ENCODE results near the gene ARHGEF39. TPM values are rescaled to one million over a fixed set of nuclear protein-coding genes. Genes with fewer than 3 reads are reported as not detected.

The ARHGEF39 gene
- total RNA-seq, 1 experiment from 2014 or later, result 15.3 TPM

DNA sequence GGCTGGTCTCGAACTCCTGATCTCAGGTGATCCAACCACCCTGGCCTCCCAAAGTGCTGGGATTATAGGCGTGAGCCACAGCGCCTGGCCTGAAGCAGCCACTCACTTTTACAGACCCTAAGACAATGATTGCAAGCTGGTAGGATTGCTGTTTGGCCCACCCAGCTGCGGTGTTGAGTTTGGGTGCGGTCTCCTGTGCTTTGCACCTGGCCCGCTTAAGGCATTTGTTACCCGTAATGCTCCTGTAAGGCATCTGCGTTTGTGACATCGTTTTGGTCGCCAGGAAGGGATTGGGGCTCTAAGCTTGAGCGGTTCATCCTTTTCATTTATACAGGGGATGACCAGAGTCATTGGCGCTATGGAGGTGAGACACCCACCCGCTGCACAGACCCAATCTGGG lies 10.2 kb upstream of the ARHGEF39 start:
- peaks cover 16% of the 10 kb centered on the region for H3K4me1 ChIP-seq (ENCODE audit: low read length)
- no peak overlapping the region; the same call in 1 of the 2 replicates for H3K4me3 ChIP-seq (ENCODE audit: low read length)
- H3K27ac ChIP-seq (ENCODE audit: low read length), result no peak overlapping the region
- no peak overlapping the region for H3K4me2 ChIP-seq (ENCODE audit: low read depth, low read length, poor library complexity, severe bottlenecking)
- no peaks in the 10 kb centered on the region for H4K20me1 ChIP-seq (ENCODE audit: insufficient read depth, low read depth, low read length)
- DNase-seq, result no peak
- no peaks in the 10 kb centered on the region for H3K36me3 ChIP-seq (ENCODE audit: insufficient read depth, low read length)
- H3K27me3 ChIP-seq (ENCODE audit: low read length), result no peaks in the 10 kb centered on the region
- no peaks in the 10 kb centered on the region for H3K9me3 ChIP-seq (ENCODE audit: low read length)
- H3K79me2 ChIP-seq (ENCODE audit: low read length), result no peaks in the 10 kb centered on the region
- no peak overlapping the region for H2AFZ ChIP-seq (ENCODE audit: low read length)
- peak overlapping the region; percentile 37; the same call in 1 of the 2 replicates for H3K9ac ChIP-seq (ENCODE audit: low read length)
- no peaks in the 10 kb centered on the region for H3K9me2 ChIP-seq (replicated peaks; ENCODE audit: insufficient read depth, low read length)

DNA sequence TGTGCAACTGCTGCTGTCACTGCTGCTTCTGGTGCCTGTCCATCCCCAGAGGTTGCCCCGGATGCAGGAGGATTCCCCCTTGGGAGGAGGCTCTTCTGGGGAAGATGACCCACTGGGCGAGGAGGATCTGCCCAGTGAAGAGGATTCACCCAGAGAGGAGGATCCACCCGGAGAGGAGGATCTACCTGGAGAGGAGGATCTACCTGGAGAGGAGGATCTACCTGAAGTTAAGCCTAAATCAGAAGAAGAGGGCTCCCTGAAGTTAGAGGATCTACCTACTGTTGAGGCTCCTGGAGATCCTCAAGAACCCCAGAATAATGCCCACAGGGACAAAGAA lies 9.0 kb upstream of the ARHGEF39 start:
- Histone ChIP-seq H3K36me3 (ENCODE audit: insufficient read depth, low read length) (no peaks in the 10 kb centered on the region), H4K20me1 (ENCODE audit: insufficient read depth, low read depth, low read length) (no peaks in the 10 kb centered on the region), H3K4me3 (ENCODE audit: low read length) (peak overlapping the region; percentile 62; the same call in 1 of the 2 replicates), H3K79me2 (ENCODE audit: low read length) (no peaks in the 10 kb centered on the region), H3K4me1 (ENCODE audit: low read length) (peaks cover 12% of the 10 kb centered on the region), H3K9me2 (replicated peaks; ENCODE audit: insufficient read depth, low read length) (no peaks in the 10 kb centered on the region), H3K9me3 (ENCODE audit: low read length) (no peaks in the 10 kb centered on the region), H2AFZ (ENCODE audit: low read length) (peak overlapping the region; percentile 22; the same call in 1 of the 2 replicates), H3K4me2 (ENCODE audit: low read depth, low read length, poor library complexity, severe bottlenecking) (peak overlapping the region; percentile 60), H3K27me3 (ENCODE audit: low read length) (no peaks in the 10 kb centered on the region), H3K9ac (ENCODE audit: low read length) (peak overlapping the region; percentile 63), H3K27ac (ENCODE audit: low read length) (no peak overlapping the region)
- no peak for DNase-seq

DNA sequence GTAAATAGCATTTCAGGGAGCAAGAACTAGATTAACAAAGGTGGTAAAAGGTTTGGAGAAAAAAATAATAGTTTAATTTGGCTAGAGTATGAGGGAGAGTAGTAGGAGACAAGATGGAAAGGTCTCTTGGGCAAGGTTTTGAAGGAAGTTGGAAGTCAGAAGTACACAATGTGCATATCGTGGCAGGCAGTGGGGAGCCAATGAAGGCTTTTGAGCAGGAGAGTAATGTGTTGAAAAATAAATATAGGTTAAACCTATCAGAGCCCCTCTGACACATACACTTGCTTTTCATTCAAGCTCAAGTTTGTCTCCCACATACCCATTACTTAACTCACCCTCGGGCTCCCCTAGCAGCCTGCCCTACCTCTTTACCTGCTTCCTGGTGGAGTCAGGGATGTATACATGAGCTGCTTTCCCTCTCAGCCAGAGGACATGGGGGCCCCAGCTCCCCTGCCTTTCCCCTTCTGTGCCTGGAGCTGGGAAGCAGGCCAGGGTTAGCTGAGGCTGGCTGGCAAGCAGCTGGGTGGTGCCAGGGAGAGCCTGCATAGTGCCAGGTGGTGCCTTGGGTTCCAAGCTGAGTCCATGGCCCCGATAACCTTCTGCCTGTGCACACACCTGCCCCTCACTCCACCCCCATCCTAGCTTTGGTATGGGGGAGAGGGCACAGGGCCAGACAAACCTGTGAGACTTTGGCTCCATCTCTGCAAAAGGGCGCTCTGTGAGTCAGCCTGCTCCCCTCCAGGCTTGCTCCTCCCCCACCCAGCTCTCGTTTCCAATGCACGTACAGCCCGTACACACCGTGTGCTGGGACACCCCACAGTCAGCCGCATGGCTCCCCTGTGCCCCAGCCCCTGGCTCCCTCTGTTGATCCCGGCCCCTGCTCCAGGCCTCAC lies 8.4 kb upstream of the ARHGEF39 start, which contains the start of gene CA9:
Gene CA9, plus strand, starts transcription at position 797 of the 893 bp plus-strand sequence. Its CDS starts 32 bp downstream, at position 829.
- H3K79me2 ChIP-seq (ENCODE audit: low read length), result no peaks in the 10 kb centered on the region
- H3K4me1 ChIP-seq (ENCODE audit: low read length), result peaks cover 12% of the 10 kb centered on the region
- peak within 1 kb of the TSS; percentile 60 for H3K4me2 ChIP-seq (ENCODE audit: low read depth, low read length, poor library complexity, severe bottlenecking)
- no peak within 1 kb of the TSS for H3K27ac ChIP-seq (ENCODE audit: low read length)
- no peaks in the 10 kb centered on the region for H3K9me3 ChIP-seq (ENCODE audit: low read length)
- no peaks in the 10 kb centered on the region for H3K27me3 ChIP-seq (ENCODE audit: low read length)
- peak within 1 kb of the TSS; percentile 63 for H3K9ac ChIP-seq (ENCODE audit: low read length)
- no peaks in the 10 kb centered on the region for H4K20me1 ChIP-seq (ENCODE audit: insufficient read depth, low read depth, low read length)
- DNase-seq, result no peak
- H3K36me3 ChIP-seq (ENCODE audit: insufficient read depth, low read length), result no peaks in the 10 kb centered on the region
- H3K4me3 ChIP-seq (ENCODE audit: low read length), result peak within 1 kb of the TSS; percentile 62; the same call in 1 of the 2 replicates
- H2AFZ ChIP-seq (ENCODE audit: low read length), result peak within 1 kb of the TSS; percentile 22; the same call in 1 of the 2 replicates
- H3K9me2 ChIP-seq (replicated peaks; ENCODE audit: insufficient read depth, low read length), result no peaks in the 10 kb centered on the region

DNA sequence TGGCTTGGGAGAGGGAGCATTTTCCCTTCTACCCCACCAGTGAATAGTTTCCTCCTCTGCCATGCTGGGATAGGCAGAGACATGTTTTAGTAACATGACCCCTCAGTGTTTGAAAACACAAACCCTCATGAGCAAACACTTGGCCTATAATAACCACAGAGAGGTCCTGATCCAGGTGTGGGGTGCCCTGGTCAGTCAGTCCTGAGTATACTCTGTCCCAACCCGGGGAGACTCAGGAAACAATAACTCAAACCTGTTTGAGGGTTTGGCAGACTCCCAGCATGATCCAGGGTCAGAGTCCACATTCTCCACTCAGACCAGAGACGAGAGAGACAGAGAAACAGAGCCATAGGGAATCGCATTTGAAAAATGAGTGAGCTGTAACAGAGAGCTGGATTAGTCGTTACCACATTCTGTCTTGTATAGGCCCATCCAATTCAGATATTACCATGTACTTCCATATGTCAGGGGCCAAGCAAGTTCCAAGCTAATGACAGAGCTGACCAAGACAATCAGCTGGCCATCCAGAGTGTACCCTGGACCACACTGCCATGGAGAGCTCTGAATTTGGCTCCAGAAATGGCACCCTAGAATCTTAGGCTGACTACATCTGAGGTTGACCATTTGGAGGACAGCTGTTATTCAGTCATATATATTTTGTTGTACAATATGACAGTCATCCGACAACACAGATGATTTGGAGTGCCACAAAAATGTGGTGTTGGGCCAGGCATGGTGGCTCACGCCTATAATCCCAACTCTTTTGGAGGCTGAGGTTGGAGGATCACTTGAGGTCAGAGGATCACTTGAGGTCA lies 4.5 kb upstream of the ARHGEF39 start:
- Histone ChIP-seq H3K27me3 (ENCODE audit: low read length) (no peaks in the 10 kb centered on the region), H2AFZ (ENCODE audit: low read length) (no peak overlapping the region), H3K9ac (ENCODE audit: low read length) (no peak overlapping the region), H4K20me1 (ENCODE audit: insufficient read depth, low read depth, low read length) (no peaks in the 10 kb centered on the region), H3K4me3 (ENCODE audit: low read length) (no peak overlapping the region), H3K4me1 (ENCODE audit: low read length) (peaks cover 21% of the 10 kb centered on the region), H3K36me3 (ENCODE audit: insufficient read depth, low read length) (no peaks in the 10 kb centered on the region), H3K4me2 (ENCODE audit: low read depth, low read length, poor library complexity, severe bottlenecking) (no peak overlapping the region), H3K79me2 (ENCODE audit: low read length) (peaks cover 4% of the 10 kb centered on the region), H3K9me2 (replicated peaks; ENCODE audit: insufficient read depth, low read length) (no peaks in the 10 kb centered on the region), H3K9me3 (ENCODE audit: low read length) (no peaks in the 10 kb centered on the region), H3K27ac (ENCODE audit: low read length) (no peak overlapping the region)
- no peak for DNase-seq

DNA sequence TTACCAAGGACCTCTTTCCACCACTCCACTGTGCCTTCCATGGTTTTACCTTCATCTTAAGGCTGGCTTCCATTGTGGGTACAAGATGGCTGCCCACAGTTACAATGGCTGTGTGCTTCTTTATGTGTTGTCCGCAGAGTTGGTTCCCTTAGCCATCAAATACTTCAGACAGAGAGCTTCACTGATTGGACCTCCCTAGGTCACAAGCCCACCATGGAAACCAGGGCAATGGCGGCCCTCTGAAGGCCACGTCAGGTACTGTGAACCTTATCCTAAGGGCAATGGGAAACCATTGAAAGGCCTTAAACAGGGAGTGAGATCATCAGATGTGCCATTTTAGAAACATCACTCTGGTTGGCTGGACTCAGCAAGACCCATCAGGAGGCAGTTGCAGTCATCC lies 2.9 kb upstream of the ARHGEF39 start:
- H4K20me1 ChIP-seq (ENCODE audit: insufficient read depth, low read depth, low read length), result no peaks in the 10 kb centered on the region
- peaks cover 20% of the 10 kb centered on the region for H3K79me2 ChIP-seq (ENCODE audit: low read length)
- H3K9me3 ChIP-seq (ENCODE audit: low read length), result no peaks in the 10 kb centered on the region
- no peak for DNase-seq
- H3K9ac ChIP-seq (ENCODE audit: low read length), result no peak overlapping the region
- H2AFZ ChIP-seq (ENCODE audit: low read length), result no peak overlapping the region
- no peak overlapping the region for H3K27ac ChIP-seq (ENCODE audit: low read length)
- H3K4me3 ChIP-seq (ENCODE audit: low read length), result no peak overlapping the region
- H3K36me3 ChIP-seq (ENCODE audit: insufficient read depth, low read length), result peaks cover 3% of the 10 kb centered on the region; the same call in 1 of the 2 replicates
- no peak overlapping the region for H3K4me2 ChIP-seq (ENCODE audit: low read depth, low read length, poor library complexity, severe bottlenecking)
- H3K4me1 ChIP-seq (ENCODE audit: low read length), result peaks cover 25% of the 10 kb centered on the region
- H3K27me3 ChIP-seq (ENCODE audit: low read length), result no peaks in the 10 kb centered on the region
- H3K9me2 ChIP-seq (replicated peaks; ENCODE audit: insufficient read depth, low read length), result no peaks in the 10 kb centered on the region

DNA sequence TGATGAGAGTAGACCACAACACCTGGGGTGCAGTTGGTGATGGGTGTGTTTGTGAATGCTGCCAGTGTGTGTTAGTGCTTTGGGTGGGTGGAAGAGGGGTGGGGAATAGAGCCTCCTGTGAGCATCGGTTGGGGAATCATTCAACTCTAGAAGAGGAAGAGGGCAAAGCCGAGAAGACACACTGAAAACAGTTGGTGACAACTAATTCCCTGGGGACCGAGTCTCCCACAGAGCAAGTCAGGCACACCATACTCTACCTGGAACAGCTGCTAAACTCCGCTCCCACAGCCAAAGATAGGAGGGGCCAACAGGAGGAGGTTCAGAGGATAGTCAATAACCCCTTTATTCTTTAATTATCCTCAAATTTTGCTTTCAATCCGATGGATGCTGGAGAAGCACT lies 1.6 kb upstream of the ARHGEF39 start:
- Histone ChIP-seq H3K27me3 (ENCODE audit: low read length) (no peaks in the 10 kb centered on the region), H4K20me1 (ENCODE audit: insufficient read depth, low read depth, low read length) (no peaks in the 10 kb centered on the region), H3K79me2 (ENCODE audit: low read length) (peaks cover 32% of the 10 kb centered on the region), H3K9me2 (replicated peaks; ENCODE audit: insufficient read depth, low read length) (no peaks in the 10 kb centered on the region), H3K4me2 (ENCODE audit: low read depth, low read length, poor library complexity, severe bottlenecking) (no peak overlapping the region), H2AFZ (ENCODE audit: low read length) (no peak overlapping the region), H3K36me3 (ENCODE audit: insufficient read depth, low read length) (peaks cover 14% of the 10 kb centered on the region; the same call in 1 of the 2 replicates), H3K9ac (ENCODE audit: low read length) (no peak overlapping the region), H3K4me1 (ENCODE audit: low read length) (peaks cover 39% of the 10 kb centered on the region), H3K9me3 (ENCODE audit: low read length) (no peaks in the 10 kb centered on the region), H3K27ac (ENCODE audit: low read length) (no peak overlapping the region), H3K4me3 (ENCODE audit: low read length) (no peak overlapping the region)
- no peak for DNase-seq

DNA sequence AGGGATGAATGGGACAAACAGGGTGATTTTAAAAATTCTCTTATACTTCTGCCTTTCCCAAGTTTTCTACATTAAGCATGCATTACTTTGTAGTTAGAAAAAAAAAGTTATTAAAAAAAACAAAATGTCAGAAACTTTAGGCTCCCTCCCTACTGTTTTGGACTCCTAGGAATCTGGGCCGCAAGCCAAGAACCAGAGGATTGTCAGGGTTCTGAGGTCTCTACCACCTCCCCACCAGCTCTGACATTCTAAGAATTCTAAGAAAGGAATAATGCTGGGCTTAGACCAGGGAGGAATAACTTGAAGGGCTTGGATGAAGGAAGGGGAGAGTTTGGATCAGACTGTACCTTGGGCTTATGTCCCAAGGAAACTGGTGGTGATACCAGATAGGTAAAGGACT lies 1.1 kb upstream of the ARHGEF39 start:
- H3K9me3 ChIP-seq (ENCODE audit: low read length), result no peaks in the 10 kb centered on the region
- H2AFZ ChIP-seq (ENCODE audit: low read length), result no peak overlapping the region
- H3K36me3 ChIP-seq (ENCODE audit: insufficient read depth, low read length), result peaks cover 14% of the 10 kb centered on the region; the same call in 1 of the 2 replicates
- no peak overlapping the region for H3K4me3 ChIP-seq (ENCODE audit: low read length)
- H3K4me1 ChIP-seq (ENCODE audit: low read length), result peaks cover 43% of the 10 kb centered on the region
- H3K9ac ChIP-seq (ENCODE audit: low read length), result no peak overlapping the region
- H3K9me2 ChIP-seq (replicated peaks; ENCODE audit: insufficient read depth, low read length), result no peaks in the 10 kb centered on the region
- H3K27me3 ChIP-seq (ENCODE audit: low read length), result no peaks in the 10 kb centered on the region
- H3K27ac ChIP-seq (ENCODE audit: low read length), result no peak overlapping the region
- peaks cover 32% of the 10 kb centered on the region for H3K79me2 ChIP-seq (ENCODE audit: low read length)
- DNase-seq, result no peak
- H3K4me2 ChIP-seq (ENCODE audit: low read depth, low read length, poor library complexity, severe bottlenecking), result peak overlapping the region; percentile 80
- H4K20me1 ChIP-seq (ENCODE audit: insufficient read depth, low read depth, low read length), result no peaks in the 10 kb centered on the region

DNA sequence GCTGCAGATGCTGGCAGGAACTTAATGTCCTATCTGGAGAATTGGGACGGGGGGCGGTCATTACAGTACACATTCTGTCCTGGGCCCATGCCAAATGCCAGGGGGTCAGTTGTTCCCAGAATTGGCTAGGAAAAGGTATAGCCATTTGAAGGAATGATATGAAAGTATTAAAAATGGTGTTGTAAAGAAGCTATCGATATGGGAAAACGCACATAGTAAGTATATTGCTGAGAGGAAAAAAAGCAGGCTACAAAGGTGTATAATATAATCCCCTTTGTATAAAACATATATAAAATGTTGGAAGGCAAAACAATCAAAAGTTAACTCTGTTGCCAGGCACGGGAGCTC lies 450 bp upstream of the ARHGEF39 start:
- Histone ChIP-seq H3K9me2 (replicated peaks; ENCODE audit: insufficient read depth, low read length) (no peaks in the 10 kb centered on the region), H3K4me3 (ENCODE audit: low read length) (peak overlapping the region; percentile 91), H3K27me3 (ENCODE audit: low read length) (no peaks in the 10 kb centered on the region), H4K20me1 (ENCODE audit: insufficient read depth, low read depth, low read length) (no peaks in the 10 kb centered on the region), H3K4me1 (ENCODE audit: low read length) (peaks cover 49% of the 10 kb centered on the region), H3K36me3 (ENCODE audit: insufficient read depth, low read length) (peaks cover 14% of the 10 kb centered on the region; the same call in 1 of the 2 replicates), H3K79me2 (ENCODE audit: low read length) (peaks cover 32% of the 10 kb centered on the region), H3K27ac (ENCODE audit: low read length) (no peak overlapping the region), H3K4me2 (ENCODE audit: low read depth, low read length, poor library complexity, severe bottlenecking) (peak overlapping the region; percentile 80), H3K9ac (ENCODE audit: low read length) (peak overlapping the region; percentile 96), H2AFZ (ENCODE audit: low read length) (peak overlapping the region; percentile 73), H3K9me3 (ENCODE audit: low read length) (no peaks in the 10 kb centered on the region)
- no peak for DNase-seq

Data from Karpas-422 (cell line).